Activated CD4-positive, alpha-beta T cell treated with anti-CD3 and anti-CD28 coated beads, Interleukin-2, Interleukin-6, amounts not matched to agents 100 ng/mL and 50 ng/mL, durations not matched to agents 16 hours and 8 hours (primary cell): Measurements from ENCODE around the gene CDC25A.

Experiments
- DNase-seq: peaks from one replicate; pipeline ENCODE4 v3.0.0-alpha.2; 2020

The CDC25A gene

GRCh38 chr3:48194446-48195071, 6.3 kb upstream of the CDC25A start:
- DNase-seq, result peak; percentile 39

DNA sequence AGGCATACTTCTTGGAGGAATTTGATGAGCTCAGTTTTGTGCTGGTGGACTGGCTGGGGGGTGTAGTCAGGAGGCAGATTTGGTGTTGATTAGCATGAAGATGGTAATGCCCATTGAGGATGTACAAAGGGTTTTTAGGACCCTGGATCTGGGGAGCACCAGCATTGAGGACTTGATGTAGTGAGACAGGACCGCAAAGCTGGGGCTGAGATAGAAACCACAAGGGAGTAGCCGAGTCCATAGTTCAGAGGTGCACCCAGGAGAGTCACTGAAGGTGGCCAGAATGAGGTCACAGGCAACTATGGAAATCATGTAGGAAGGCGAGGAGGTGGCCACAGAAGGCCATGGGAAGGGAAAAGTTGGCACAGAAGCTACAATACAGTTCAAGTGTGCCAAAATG, 2.7 kb upstream of the CDC25A start:
- no peak for DNase-seq

- DNase-seq, result no peak
These were observed 1.1 kb upstream of the CDC25A start for GRCh38 chr3:48189321-48189720.

DNA sequence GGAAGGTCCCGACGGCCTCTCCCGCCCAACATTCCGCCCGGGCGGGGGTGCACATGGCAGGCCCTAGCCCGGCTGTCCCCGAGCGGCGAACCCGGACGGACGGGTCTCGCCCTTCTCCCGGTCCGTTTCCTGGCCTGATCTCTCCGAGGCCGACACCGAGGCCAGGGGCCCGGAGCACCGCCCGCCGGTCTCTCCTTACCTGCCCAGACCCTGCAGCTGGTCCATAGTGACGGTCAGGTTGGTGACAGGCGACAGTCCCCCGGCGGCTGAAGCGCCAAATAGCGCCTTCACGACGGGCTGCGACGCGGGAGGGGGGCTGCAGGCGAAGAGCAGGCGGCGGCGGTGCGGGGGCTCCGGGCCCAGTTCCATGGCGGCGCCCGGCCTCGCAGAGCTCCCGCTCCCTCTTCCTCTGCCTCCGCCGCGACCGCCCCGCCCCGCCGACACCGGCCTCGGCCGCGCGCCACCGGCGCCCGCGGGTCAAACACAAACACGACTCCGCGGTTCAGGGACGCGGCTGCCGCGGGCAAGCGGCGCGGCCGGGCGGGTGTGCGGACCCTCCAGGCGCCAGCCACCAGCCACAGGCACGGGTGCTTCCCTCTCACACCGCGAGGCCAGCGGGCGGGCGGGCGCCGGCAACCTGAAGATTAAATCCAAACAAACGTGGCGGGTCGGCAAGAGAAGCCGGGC, 495 bp downstream of the CDC25A start:
- DNase-seq, result no peak

- no peak for DNase-seq
These were observed 977 bp downstream of the CDC25A start for GRCh38 chr3:48187301-48187578.

- no peak for DNase-seq
These were observed 1.5 kb downstream of the CDC25A start for GRCh38 chr3:48186631-48187300.

DNA sequence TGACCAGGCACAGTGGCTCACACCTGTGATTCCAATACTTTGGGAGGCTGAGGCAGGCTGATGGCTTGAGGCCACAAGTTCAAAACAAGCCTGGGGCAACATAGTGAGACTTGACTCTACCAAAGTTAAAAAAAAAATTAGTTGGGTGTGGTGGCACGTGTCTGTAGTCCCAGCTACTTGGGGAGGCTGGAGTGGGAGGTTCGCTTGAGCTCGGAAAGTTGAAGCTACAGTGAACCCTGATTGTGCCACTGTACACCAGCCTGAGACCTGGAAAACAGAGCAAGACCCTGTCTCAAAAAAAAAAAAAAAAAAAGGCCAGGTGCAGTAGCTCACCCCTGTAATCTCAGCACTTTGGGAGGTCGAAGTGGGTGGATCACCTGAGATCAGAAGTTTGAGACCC, 3.1 kb downstream of the CDC25A start:
- DNase-seq, result no peak

DNA sequence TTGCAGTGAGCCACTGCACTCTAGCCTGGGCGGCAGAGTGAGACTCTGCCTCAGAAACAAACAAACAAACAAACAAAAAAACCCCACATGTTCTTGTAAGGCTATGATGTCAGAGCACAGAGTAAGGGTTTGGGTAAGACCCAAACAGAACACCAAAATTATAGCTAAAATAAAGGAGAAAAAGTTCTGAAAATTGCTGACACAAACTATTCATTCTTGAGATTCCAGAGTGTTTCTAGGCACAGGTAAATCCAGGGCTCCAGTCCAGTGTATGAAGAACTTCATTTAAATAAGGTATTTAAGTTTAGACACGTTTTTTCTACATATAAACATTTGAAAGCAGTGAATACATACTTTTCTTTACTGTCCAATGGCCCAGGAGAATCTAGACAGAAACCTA, 3.9 kb downstream of the CDC25A start:
- DNase-seq, result no peak

DNA sequence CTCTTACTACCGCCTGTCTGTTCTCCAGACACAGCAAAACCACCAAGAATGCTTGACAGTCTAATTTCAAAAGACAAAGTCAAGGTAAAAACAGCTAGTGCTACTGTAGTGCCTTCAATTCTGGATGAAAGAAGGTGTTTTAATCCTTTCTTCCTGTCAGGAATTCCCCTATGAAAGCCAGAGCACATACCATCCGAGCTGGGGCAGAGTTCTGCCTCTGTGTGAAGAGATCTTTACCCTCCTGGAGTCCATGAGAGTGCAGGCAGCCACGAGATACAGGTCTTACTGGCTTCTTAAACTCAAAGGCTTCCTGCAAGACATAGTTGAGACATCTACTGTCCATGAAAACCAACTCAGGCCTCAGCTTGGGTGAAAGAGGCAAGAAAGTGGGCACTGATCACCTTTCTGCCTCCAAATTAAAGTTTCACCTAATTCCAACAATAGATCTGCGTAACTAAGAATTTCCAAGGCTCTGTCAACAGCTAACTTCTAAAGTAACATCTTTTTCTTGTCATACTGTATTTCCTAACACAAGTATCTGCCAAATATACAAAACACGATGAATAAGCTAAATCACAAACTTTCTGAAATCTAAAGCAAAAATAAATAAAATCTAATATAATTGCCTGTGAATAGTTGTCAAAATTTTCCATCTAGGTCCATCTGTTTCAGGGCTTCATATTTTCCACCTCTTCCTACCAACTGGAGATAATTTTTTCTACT, 7.5 kb downstream of the CDC25A start:
- DNase-seq, result no peak

GRCh38 chr3:48180021-48180420, 8.2 kb downstream of the CDC25A start:
- no peak for DNase-seq

DNA sequence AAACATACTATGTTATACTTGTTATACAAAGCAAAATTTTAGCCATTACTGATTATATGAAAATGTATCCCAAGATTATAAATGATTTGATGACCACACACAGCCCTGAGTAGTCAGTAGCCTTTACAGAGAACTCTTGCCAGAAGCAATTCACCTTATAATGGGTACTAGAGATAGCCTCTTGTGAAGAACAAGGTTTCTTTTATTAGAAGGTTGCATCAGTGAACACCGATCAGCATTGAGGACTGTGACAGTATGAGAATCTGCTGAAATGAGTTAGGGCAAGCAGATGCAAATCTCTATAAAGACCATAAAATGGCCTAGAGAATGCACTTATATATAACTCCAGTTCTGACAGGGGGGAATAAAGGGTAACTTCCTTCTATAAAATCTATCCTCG, 10.1 kb downstream of the CDC25A start:
- no peak for DNase-seq

DNA sequence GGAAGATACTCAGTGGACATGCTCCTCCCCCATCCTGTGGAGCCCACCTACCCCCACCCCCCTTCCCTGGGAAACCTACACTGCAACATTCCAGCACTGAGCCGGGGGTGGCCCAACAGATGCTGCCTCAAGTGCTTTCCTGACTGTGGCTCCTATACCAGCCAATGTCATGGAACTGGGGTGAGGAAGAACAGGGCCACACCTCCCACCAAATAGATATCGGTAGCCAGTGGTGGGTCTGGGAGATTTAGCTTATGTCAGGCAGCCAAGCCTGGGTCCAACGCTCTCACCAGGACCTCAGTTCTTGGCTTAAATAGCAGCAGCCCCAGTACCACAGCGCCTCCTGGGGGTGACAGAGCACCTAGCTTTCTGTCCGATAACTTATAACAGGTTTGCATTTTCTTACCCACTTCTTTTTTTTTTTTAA, 30.3 kb downstream of the CDC25A start:
- peak; percentile 46 for DNase-seq

- DNase-seq, result no peak
These were observed 30.9 kb downstream of the CDC25A start for GRCh38 chr3:48157202-48157840.

GRCh38 chr3:48156163-48156562, 32.1 kb downstream of the CDC25A start:
- DNase-seq, result no peak

DNA sequence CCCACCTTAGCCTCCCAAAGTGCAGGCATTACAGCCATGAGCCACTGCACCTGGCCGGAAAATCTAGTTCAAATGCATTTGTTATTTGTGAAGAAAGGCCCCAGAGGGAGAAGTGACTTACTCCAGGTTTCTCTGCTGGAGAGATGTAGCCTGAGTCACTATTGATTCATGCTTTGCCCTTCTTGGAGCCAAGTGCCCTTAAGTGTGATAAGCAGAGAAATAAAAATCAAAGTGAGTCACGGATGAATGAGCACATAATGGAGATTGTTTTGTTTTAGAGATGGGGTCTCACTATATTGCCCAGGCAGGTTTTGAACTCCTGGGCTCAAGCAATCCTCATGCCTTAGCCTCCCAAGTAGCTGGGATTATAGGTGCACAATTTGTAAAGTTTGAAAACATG, 33.1 kb downstream of the CDC25A start:
- DNase-seq, result no peak

- no peak for DNase-seq
These were observed 36.3 kb downstream of the CDC25A start for GRCh38 chr3:48151807-48152427.

DNA sequence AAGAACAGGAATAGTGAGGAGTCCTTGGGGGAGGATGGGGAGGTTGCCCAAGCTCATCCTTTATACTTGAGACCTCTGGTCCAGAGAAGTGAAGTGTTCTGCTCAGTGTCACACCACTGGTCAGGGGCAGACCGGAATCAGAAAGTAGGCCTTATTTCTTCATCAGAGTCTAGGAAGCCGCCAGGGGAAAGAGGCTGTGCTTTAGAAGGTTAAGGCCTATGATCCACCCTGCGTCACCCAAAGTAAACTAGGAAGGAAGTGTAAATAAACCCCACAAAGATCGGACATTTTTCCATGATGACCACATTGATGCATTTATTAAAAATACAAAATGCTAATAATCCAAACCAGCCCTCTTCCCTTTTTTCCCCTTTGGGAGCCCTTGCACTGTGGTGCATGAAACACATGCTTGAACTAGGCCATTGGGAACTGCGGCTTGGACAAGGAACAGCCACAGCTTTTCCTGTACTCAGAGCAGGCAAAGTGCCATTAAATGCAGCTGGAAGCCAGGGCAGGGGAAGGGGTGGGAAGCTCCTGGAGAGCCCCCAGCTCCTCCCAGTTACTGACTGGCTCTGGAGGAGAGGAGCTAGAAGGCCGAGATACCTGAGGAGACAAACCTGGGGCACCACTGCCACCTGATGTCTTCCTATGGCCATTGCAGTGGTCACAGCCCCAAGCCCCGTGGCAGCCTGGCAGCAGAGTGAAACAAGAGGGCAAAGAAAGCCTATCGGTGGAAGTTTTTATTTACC, 37.0 kb downstream of the CDC25A start:
- peak; percentile 75 for DNase-seq

DNA sequence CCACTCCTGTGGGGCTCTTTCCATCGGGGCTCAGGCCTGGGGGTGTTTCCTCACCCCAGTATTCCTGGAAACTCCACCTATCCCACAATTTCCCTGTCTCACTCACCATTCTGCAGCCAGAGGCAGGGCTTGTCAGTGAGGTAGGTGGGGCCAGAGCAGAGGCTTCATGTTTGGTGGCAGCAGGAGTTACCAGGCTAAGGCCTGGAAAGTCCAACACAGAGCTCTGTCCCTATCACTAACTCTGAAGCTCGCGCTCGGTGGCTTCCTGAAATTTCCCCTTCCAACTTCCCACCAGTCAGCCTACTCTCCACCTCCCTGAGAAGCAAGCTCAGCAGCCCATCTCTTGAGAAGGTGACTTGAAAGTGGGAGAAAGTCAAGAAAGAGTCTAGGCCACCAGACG, 44.2 kb downstream of the CDC25A start:
- no peak for DNase-seq

- DNase-seq, result no peak
These were observed 44.6 kb downstream of the CDC25A start for GRCh38 chr3:48143567-48143966.

- DNase-seq, result no peak
These were observed 45.8 kb downstream of the CDC25A start for GRCh38 chr3:48142316-48142870.

GRCh38 chr3:48141604-48142137, 46.5 kb downstream of the CDC25A start:
- DNase-seq, result no peak
